Thyroid gland (tissue), 4 donors: ENCODE measurements around the gene FCGBP.

Experiments
- POLR2A ChIP-seq, 2 donors: fragments of 450-650 bp; IDR thresholded peaks; one replicate each; pipeline ENCODE4 v1.6.1; 2017; ENCODE audit warnings: antibody characterized with exemption in 2 of 2, mild to moderate bottlenecking in 2 of 2, moderate library complexity in 1 of 2
- TF ChIP-seq, protein P1 (sequence below), 6 experiments: fragments of 200-600 bp in 3 of 6; fragments of 450-650 bp in 3 of 6; sonication (generic) in 3 of 6; IDR thresholded peaks; one replicate each; pipeline ENCODE4 v1.5.1; 2016 to 2019; ENCODE audit warnings: antibody characterized with exemption in 6 of 6, mild to moderate bottlenecking in 2 of 6, inconsistent platforms in 1 of 6, moderate library complexity in 1 of 6

DNA sequence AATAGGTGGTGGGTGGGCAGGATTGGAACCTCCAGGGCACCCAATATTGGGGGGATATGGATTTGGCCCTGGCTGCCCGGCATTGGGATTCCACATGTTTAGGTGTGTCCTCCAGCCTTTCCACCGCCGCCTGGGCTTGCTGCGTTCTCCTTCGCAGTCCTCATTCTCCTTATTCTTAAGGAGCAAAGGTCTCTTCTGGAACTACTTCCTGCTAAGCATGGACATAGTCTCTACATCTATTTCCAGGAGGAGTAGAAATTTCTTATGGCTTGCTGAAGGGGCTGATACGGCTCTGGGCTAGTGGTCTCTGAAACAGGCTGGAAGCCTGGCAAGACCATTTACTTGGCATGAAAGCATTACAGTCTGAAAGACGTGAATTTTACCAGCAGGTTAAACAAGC is 9.2 kb upstream of the FCGBP start:
- TF ChIP-seq POLR2A (IDR thresholded peaks at IDR 0.05) = no peak
- TF ChIP-seq, protein P1, sequence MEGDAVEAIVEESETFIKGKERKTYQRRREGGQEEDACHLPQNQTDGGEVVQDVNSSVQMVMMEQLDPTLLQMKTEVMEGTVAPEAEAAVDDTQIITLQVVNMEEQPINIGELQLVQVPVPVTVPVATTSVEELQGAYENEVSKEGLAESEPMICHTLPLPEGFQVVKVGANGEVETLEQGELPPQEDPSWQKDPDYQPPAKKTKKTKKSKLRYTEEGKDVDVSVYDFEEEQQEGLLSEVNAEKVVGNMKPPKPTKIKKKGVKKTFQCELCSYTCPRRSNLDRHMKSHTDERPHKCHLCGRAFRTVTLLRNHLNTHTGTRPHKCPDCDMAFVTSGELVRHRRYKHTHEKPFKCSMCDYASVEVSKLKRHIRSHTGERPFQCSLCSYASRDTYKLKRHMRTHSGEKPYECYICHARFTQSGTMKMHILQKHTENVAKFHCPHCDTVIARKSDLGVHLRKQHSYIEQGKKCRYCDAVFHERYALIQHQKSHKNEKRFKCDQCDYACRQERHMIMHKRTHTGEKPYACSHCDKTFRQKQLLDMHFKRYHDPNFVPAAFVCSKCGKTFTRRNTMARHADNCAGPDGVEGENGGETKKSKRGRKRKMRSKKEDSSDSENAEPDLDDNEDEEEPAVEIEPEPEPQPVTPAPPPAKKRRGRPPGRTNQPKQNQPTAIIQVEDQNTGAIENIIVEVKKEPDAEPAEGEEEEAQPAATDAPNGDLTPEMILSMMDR (IDR thresholded peaks at IDR 0.05) = no peak
